ENCODE results near the gene FAM76A.
"Not testable (repeated sequence)": the region's sequence is repeated elsewhere in the genome, so short reads cannot be mapped to it uniquely, and the experiment has no call there.

FAM76A gene

GRCh38 chr1:27782950-27783349, 57.2 kb downstream of the FAM76A start:
- DNase-seq = no peak

DNA sequence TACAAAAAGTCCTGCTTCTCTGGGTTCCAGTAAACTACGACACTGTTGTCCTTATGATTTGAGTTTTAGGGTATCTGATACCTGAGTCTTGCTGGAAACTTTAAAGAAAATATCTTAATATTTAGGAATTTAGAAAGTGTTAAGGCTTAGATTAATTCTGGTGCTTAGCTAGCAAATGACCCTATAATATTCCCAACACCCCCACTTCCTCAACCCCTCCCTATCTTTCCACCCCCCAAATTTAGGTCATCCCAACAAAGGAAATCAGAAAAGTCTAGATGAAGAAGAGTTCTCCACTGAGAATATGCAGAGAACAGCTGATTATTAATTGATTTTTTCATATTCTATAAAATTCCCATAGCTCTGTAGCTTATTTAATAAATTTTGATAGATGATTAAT, 58.9 kb downstream of the FAM76A start:
- no peak for DNase-seq

DNA sequence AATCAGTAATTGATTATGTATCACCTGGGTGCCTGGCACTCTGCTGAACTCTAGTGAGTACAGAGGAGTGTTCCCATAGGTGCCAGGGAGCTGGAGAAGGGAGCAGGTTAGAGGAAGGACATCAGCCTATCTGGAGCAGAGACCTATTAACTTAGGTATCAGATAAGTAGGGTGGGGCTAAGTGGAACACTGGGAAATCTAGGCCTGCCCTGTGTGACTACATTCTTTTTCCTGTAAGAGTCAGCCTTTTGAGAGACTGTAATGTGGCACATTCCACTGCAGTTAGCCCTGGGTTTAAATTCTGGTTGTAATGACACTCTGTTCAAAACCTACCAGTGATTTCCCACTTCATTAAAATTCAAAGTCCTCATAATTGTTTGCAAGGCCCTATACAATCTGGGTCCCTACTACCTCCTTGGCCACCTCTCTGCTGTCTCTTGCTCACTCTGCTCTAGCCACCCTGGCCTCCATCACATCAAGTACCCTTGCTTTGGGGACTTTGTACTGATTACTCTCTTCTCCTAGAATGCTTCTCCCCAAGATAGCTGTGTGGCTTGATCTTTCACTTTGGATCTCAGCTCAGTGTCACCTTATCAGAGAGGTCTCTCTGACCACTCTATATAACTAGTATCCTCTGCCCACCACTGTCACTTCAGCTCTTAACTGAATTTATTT, 60.2 kb downstream of the FAM76A start:
- no peak for DNase-seq

DNA sequence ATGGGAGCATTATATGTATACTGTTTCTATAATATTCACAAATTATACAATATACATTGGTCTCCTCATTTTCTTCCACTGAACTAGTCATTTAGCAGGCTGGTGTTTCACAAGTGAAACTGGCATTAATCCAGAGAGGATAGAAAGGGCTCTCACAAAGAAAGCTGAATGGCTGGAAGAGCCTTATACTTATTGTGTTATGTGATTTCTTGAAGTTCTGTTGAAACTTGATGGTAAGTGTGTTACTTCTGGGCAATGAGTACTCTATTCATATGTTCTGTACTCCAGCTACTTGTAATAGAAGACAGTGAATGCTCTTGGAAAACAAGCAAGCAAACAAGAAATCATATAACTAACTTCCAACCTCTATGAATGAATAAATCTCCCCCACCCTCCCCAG, 62.1 kb downstream of the FAM76A start:
- DNase-seq = no peak

DNA sequence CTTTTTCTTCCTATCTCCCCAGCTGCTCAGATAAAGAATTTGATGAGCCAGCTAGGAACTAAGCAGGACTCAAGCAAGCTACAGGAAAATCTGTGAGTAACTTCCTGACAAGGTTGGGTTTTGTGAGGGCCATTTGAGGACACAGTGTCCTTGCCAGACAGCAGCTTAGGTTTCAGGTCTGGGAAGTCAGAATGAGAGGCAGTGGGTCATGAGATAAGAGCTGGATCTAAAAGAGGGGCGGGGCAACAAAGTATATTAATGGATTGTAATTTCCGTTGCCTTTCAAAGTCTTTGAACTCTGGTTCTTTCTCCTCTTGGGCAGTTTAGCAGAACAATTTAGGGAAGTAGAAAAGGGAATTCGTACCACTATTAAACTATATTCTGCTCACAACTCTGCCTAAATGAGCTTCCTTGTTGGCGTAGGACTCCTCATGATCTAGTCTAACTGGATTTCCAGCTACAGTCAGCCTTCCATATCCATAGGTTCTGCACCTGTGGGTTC, 63.8 kb downstream of the FAM76A start:
- no peak for DNase-seq

GRCh38 chr1:27790270-27790669, 64.5 kb downstream of the FAM76A start:
- DNase-seq = not testable (repeated sequence)

- peak; percentile 53 for DNase-seq
Observed at GRCh38 chr1:27795601-27796000, 69.8 kb downstream of the FAM76A start.

- peak; percentile 19 for DNase-seq
Observed at GRCh38 chr1:27804791-27805190, 79.0 kb downstream of the FAM76A start.

GRCh38 chr1:27806758-27807157, 81.0 kb downstream of the FAM76A start:
- DNase-seq = no peak

DNA sequence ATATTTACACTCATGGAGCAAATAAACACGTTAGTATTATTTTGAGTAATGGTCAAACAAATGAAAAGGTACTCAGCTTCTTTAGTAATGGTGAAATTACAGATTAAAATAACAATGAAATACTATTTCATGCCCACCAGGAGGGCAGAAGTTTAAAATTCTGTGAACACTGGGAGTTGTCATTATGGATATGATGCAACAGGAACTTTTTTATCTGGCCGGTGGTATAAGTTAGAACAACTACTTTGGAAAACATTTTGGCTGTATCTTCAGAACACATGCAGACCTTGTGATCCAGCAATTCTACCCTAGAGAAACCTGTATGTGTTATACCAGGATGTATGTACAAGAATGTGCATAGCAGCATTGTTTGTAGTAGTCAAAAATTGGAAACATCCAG, 81.6 kb downstream of the FAM76A start:
- no peak for DNase-seq

- DNase-seq = not testable (repeated sequence)
Observed at GRCh38 chr1:27808131-27808530, 82.4 kb downstream of the FAM76A start.

DNA sequence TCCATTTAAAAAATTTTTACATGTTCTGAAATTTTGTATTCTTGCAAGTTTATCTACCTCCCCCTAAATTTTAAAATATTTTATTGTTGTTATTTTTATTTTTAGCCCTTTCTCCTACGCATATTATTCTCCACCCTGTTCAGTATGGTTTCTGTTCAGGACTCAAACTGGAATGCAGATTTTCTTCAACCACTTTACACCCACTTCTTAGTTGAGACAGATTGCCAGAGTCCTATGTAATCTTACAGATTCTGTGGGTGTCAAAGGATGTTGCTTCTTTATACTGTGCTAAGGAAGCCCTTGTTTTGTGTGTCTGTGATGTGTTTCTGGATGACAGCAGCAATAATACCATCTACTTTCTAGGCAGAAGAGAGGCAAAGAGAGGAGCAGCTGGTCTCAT, 84.1 kb downstream of the FAM76A start:
- no peak for DNase-seq

DNA sequence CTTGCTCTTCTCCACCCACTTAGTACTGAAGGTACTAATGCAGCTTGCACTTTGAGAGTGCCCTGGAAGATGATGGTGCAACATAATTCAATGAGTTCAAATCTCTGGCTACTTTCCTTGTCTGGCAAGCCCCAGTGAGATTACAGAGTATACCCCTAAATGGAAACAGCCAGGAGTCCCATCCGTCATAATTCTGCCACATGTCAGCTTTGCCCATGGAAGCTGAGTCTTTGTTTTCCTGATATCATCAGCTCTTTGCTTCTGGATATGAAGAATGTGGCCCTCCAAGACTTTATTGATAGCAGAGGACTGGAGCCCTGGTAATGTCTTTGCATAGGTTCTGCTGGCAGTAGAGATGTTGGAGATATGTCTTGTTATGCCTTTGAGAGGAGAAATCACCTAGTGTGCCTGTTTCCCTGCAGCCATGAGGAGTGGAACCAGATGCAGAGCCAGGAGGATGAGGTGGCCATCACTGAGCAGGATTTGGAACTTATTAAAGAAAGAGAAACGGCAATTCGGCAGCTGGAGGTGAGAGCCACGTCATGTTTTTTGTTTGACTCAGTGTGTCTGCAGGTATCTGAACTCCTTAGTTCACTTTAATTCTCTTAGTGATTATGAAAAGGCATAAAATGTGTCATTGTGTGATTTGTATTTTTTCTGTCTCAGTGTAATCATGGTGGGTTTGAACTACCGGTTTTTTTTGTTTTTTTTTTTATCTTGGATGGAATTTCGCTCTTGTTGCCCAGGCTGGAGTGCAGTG, 86.2 kb downstream of the FAM76A start:
- peak; percentile 48 for DNase-seq
